ENCODE measurements around the gene NFKBIA.
A peak's percentile ranks its signal among the peaks of the same experiment; 100 is the strongest.

The NFKBIA gene

DNA sequence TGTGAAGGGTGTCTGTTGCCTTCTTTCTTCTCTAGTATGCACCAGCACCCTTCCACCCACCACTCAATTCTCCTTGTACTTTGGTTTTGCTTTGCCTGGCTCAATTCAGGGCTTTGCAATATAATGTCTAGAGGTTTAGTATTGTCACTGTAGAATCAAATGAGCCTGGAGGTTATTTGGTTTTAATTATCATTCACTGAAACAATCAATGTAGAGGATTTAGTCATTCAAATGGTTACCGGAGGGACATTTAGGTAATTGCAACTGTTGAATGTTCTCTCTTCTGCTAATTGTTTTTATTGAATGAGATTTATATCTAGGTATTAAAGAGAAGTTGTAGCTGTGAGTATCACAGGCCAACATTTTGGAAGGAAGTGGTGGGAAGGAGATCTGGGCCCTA lies 29.3 kb upstream of the NFKBIA start:
- DNase-seq (ENCODE audit: low read depth): no peak
- no peak overlapping the region for H3K4me3 ChIP-seq (replicated peaks; ENCODE audit: low read depth, low read length)
- TF ChIP-seq CTCF (IDR thresholded peaks at IDR 0.05; ENCODE audit: low read length, missing control alignments): no peak

- no peak for DNase-seq (ENCODE audit: low read depth)
- TF ChIP-seq CTCF (IDR thresholded peaks at IDR 0.05; ENCODE audit: low read length, missing control alignments): no peak
Measured at GRCh38 chr14:35430459-35431199, 26.1 kb upstream of the NFKBIA start.

GRCh38 chr14:35429951-35430350 lies 25.4 kb upstream of the NFKBIA start:
- H3K4me3 ChIP-seq (replicated peaks; ENCODE audit: low read depth, low read length): no peak overlapping the region
- DNase-seq (ENCODE audit: low read depth): no peak
- no peak for TF ChIP-seq CTCF (IDR thresholded peaks at IDR 0.05; ENCODE audit: low read length, missing control alignments)

More at GRCh38 chr14:35430459-35431199, 26.1 kb upstream of the NFKBIA start:
- H3K4me3 ChIP-seq (replicated peaks; ENCODE audit: low read depth, low read length): no peak overlapping the region

DNA sequence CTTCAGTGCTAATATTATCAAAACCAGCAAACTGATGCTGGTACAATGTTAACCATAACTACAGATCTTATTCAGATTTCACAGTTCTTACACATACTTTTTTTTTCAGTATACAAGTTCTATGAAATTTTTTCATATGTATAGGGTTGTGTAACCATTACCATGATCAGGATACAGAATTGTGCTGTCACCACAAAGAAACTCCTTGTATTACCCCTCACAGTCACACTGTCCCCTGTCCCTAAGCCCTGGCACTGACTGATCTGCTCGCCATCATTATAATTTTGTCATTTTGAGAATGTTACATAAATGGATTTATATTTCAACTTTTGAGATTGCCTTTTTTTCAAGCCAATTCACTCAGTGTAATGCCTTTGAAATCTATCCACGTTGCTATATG lies 21.3 kb upstream of the NFKBIA start:
- DNase-seq (ENCODE audit: low read depth): no peak
- no peak overlapping the region for H3K4me3 ChIP-seq (replicated peaks; ENCODE audit: low read depth, low read length)
- no peak for TF ChIP-seq CTCF (IDR thresholded peaks at IDR 0.05; ENCODE audit: low read length, missing control alignments)

DNA sequence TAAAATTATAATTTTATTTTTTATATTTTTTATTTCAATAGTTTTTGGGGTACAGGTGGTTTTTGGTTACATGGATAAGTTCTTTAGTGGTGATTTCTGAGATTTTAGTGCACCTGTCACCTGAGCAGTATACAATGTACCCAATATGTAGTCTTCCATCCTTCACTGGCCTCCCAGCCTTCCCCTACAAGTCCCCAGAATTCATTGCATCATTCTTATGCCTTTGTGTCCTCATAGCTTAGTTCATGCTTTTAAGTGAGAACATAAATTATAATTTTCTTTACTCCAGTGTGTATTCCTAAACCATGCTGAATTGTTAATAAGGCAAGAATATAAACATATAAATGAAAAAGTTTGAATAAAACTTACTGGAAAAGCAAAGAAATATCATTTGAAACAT lies 19.1 kb upstream of the NFKBIA start:
- TF ChIP-seq CTCF (IDR thresholded peaks at IDR 0.05; ENCODE audit: low read length, missing control alignments): no peak

GRCh38 chr14:35420036-35420811 lies 15.7 kb upstream of the NFKBIA start:
- no peak for TF ChIP-seq CTCF (IDR thresholded peaks at IDR 0.05; ENCODE audit: low read length, missing control alignments)
- DNase-seq (ENCODE audit: low read depth): peak; percentile 59
- no peak overlapping the region for H3K4me3 ChIP-seq (replicated peaks; ENCODE audit: low read depth, low read length)

More for the DNA sequence above, 19.1 kb upstream of the NFKBIA start:
- no peak overlapping the region for H3K4me3 ChIP-seq (replicated peaks; ENCODE audit: low read depth, low read length)
- DNase-seq (ENCODE audit: low read depth): no peak

Data from fibroblast of pulmonary artery (primary cell).